WTC11 (cell line): ENCODE results near the gene KCNMA1. TPM values are rescaled to one million over a fixed set of nuclear protein-coding genes. Genes with fewer than 3 reads are reported as not detected.

Experiments used
- ATAC-seq: fragments of 200-7000 bp; cut with Tn5 transposase; 2 replicates; pipeline ENCODE4 v1.10.0; 2021; ENCODE audit warnings: mild to moderate bottlenecking, moderate library complexity
- CTCF ChIA-PET: fragments of 300-600 bp; sonication (Branson Sonifier 250); formaldehyde crosslinking; loops from one replicate; lab custom pipeline; 2021; ENCODE audit warnings: antibody characterized with exemption; lab: Charles Lee
- POLR2A ChIA-PET: fragments of 350-600 bp; sonication (Branson Sonifier 250); formaldehyde crosslinking; loops from one replicate; lab custom pipeline; 2021; ENCODE audit warnings: antibody characterized with exemption; lab: Charles Lee
- DNase-seq: peaks from one replicate; pipeline ENCODE4 v3.0.0; 2021; ENCODE audit warnings: low spot score
- H3K27ac Mint-ChIP-seq: 2 replicates; pipeline ENCODE4 v1.8.0; 2021; ENCODE audit warnings: mixed read lengths
- H3K27me3 Mint-ChIP-seq: 2 replicates; pipeline ENCODE4 v1.8.0; 2021; ENCODE audit warnings: low read depth, mild to moderate bottlenecking, moderate library complexity, mixed read lengths
- H3K36me3 Mint-ChIP-seq: 2 replicates; pipeline ENCODE4 v1.8.0; 2021; ENCODE audit warnings: mixed read lengths
- H3K4me1 Mint-ChIP-seq: 2 replicates; pipeline ENCODE4 v1.8.0; 2022; ENCODE audit warnings: mixed read lengths
- H3K4me3 Mint-ChIP-seq: 2 replicates; pipeline ENCODE4 v1.8.0; 2021; ENCODE audit warnings: mild to moderate bottlenecking, moderate library complexity, mixed read lengths
- H3K9me3 Mint-ChIP-seq: 2 replicates; pipeline ENCODE4 v1.8.0; 2021; ENCODE audit warnings: mixed read lengths
- CBFB ChIP-seq: sonication (generic); formaldehyde crosslinking; IDR thresholded peaks from 2 replicates; pipeline ENCODE4 v1.8.1; 2022; ENCODE audit warnings: mild to moderate bottlenecking, low read depth, missing genetic modification reagents
- EMX1 ChIP-seq: fragments of 250-450 bp; sonication (Bioruptor Pico); IDR thresholded peaks from 2 replicates; pipeline ENCODE4 v1.8.0; 2021; ENCODE audit warnings: mild to moderate bottlenecking
- FOXP1 ChIP-seq: sonication (generic); formaldehyde crosslinking; IDR thresholded peaks from 2 replicates; pipeline ENCODE4 v1.8.0; 2022; ENCODE audit warnings: missing genetic modification reagents, mild to moderate bottlenecking, moderate library complexity, borderline replicate concordance
- IRF2 ChIP-seq: sonication (generic); formaldehyde crosslinking; IDR thresholded peaks from 2 replicates; pipeline ENCODE4 v1.8.0; 2022; ENCODE audit warnings: low read depth, missing genetic modification reagents, borderline replicate concordance
- JAZF1 ChIP-seq: fragments of 250-450 bp; sonication (Bioruptor Pico); IDR thresholded peaks from 2 replicates; pipeline ENCODE4 v1.9.0; 2021; ENCODE audit warnings: moderate library complexity, mild to moderate bottlenecking, inconsistent platforms
- KAT7 ChIP-seq: sonication (generic); formaldehyde crosslinking; IDR thresholded peaks from 2 replicates; pipeline ENCODE4 v1.8.1; 2023; ENCODE audit warnings: missing genetic modification reagents, mild to moderate bottlenecking, borderline replicate concordance
- NFATC4 ChIP-seq: fragments of 250-450 bp; sonication (Bioruptor Pico); IDR thresholded peaks from 2 replicates; pipeline ENCODE4 v1.9.0; 2021; ENCODE audit warnings: mild to moderate bottlenecking
- RELA ChIP-seq: sonication (generic); formaldehyde crosslinking; IDR thresholded peaks from 2 replicates; pipeline ENCODE4 v1.8.1; 2022; ENCODE audit warnings: missing genetic modification reagents, mild to moderate bottlenecking, borderline replicate concordance
- ZNF416 ChIP-seq: fragments of 250-450 bp; sonication (Bioruptor Pico); IDR thresholded peaks from 2 replicates; pipeline ENCODE4 v1.9.0; 2021; ENCODE audit warnings: mild to moderate bottlenecking, inconsistent platforms
- total RNA-seq: library from RNA; stranded (reverse); gene quantifications from 3 replicates; pipeline ENCODE4 v1.2.3, GENCODE V29; 2021
- TF ChIP-seq, protein P1 (sequence below): sonication (generic); formaldehyde crosslinking; IDR thresholded peaks from 2 replicates; pipeline ENCODE4 v1.8.1; 2023; ENCODE audit warnings: mild to moderate bottlenecking, missing genetic modification reagents
- TF ChIP-seq, protein P2 (sequence below): sonication (generic); formaldehyde crosslinking; IDR thresholded peaks from 2 replicates; pipeline ENCODE4 v1.8.0; 2022; ENCODE audit warnings: mild to moderate bottlenecking, missing genetic modification reagents
- TF ChIP-seq, protein P3 (sequence below): sonication (generic); formaldehyde crosslinking; IDR thresholded peaks from 2 replicates; pipeline ENCODE4 v1.8.1; 2022; ENCODE audit warnings: low read depth, missing genetic modification reagents, borderline replicate concordance
- TF ChIP-seq, protein P4 (sequence below): fragments of 250-450 bp; sonication (Bioruptor Pico); IDR thresholded peaks from 2 replicates; pipeline ENCODE4 v1.9.0; 2021; ENCODE audit warnings: moderate library complexity, mild to moderate bottlenecking, inconsistent platforms, borderline replicate concordance
- TF ChIP-seq, protein P5 (sequence below): sonication (generic); formaldehyde crosslinking; IDR thresholded peaks from 2 replicates; pipeline ENCODE4 v1.8.0; 2022; ENCODE audit warnings: missing genetic modification reagents
- TF ChIP-seq, protein P6 (sequence below): sonication (generic); formaldehyde crosslinking; IDR thresholded peaks from 2 replicates; pipeline ENCODE4 v1.8.1; 2023; ENCODE audit warnings: mild to moderate bottlenecking, missing genetic modification reagents
- TF ChIP-seq, protein P7 (sequence below): sonication (generic); formaldehyde crosslinking; IDR thresholded peaks from 2 replicates; pipeline ENCODE4 v1.8.0; 2023; ENCODE audit warnings: missing genetic modification reagents, mild to moderate bottlenecking, borderline replicate concordance

KCNMA1 gene
- total RNA-seq, 1 experiment from 2014 or later: 7.3 TPM

DNA sequence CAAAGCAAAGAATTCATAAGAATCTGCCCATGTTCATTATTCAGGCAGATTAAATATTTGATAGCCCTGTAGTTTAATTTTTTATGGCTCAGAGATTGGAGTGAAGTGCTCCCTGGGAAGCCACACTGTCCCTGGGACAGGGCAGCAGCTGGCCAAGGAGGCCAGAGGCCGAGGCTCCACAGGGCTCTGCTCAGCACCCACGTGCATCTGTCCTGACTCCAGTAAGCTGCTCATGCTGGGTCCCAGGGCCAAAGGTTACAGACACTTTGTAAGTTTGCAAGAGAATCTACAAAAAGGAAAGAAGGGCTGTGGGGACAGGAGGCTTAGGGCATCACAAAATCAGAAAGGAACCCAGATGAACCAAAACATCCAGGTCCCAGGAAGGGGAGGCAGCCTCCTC is 155.5 kb downstream of the KCNMA1 start:
- ChIA-PET POLR2A (no interaction called here), CTCF (interaction anchor here (0.8 kb wide), 1 partner anchor 1002 kb away, joined by 3 read pairs; no protein-coding TSS in a partner anchor)
- no peak overlapping the region for H3K4me3 Mint-ChIP-seq

DNA sequence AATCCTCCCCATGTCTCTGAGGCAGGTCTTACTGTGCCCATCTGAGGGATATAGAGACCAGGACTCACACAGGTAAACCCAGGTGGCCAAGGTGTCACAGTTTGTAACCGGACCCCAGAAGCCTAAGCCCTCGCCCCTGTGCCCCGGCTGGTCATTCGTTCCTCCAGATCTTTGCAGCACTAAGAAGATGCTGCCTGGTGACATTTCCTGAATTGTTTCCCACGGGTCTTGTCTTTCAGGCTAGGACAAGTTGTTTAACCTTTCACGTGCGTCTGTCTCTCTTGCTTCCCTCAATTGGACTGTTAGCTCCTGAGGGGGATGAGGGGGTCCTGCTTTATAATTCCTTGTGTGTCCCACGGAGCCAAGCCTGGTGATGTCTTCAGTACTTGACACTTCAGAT is 158.0 kb downstream of the KCNMA1 start:
- DNase-seq (no peak), ATAC-seq (no peak)
- Mint-ChIP-seq H3K9me3 (no peaks in the 10 kb centered on the region), H3K36me3 (no peaks in the 10 kb centered on the region), H3K27me3 (no peaks in the 10 kb centered on the region), H3K4me1 (no peaks in the 10 kb centered on the region), H3K4me3 (no peak overlapping the region), H3K27ac (no peak overlapping the region)
- ChIA-PET CTCF (interaction anchor here (0.6 to 2.0 kb wide), 2 partner anchors 51 to 410 kb away, joined by 3 to 9 read pairs; no protein-coding TSS in a partner anchor), POLR2A (no interaction called here)
- TF ChIP-seq EMX1 (CRISPR knock-in tag) (no peak), JAZF1 (CRISPR knock-in tag) (no peak), RELA (no peak), ZNF416 (CRISPR knock-in tag) (no peak), FOXP1 (no peak)
- TF ChIP-seq, protein P1, sequence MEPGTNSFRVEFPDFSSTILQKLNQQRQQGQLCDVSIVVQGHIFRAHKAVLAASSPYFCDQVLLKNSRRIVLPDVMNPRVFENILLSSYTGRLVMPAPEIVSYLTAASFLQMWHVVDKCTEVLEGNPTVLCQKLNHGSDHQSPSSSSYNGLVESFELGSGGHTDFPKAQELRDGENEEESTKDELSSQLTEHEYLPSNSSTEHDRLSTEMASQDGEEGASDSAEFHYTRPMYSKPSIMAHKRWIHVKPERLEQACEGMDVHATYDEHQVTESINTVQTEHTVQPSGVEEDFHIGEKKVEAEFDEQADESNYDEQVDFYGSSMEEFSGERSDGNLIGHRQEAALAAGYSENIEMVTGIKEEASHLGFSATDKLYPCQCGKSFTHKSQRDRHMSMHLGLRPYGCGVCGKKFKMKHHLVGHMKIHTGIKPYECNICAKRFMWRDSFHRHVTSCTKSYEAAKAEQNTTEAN: no peak
- TF ChIP-seq, protein P2, sequence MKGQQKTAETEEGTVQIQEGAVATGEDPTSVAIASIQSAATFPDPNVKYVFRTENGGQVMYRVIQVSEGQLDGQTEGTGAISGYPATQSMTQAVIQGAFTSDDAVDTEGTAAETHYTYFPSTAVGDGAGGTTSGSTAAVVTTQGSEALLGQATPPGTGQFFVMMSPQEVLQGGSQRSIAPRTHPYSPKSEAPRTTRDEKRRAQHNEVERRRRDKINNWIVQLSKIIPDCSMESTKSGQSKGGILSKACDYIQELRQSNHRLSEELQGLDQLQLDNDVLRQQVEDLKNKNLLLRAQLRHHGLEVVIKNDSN (CRISPR knock-in tag): no peak
- TF ChIP-seq, protein P3, sequence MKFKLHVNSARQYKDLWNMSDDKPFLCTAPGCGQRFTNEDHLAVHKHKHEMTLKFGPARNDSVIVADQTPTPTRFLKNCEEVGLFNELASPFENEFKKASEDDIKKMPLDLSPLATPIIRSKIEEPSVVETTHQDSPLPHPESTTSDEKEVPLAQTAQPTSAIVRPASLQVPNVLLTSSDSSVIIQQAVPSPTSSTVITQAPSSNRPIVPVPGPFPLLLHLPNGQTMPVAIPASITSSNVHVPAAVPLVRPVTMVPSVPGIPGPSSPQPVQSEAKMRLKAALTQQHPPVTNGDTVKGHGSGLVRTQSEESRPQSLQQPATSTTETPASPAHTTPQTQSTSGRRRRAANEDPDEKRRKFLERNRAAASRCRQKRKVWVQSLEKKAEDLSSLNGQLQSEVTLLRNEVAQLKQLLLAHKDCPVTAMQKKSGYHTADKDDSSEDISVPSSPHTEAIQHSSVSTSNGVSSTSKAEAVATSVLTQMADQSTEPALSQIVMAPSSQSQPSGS: no peak
- TF ChIP-seq, protein P4, sequence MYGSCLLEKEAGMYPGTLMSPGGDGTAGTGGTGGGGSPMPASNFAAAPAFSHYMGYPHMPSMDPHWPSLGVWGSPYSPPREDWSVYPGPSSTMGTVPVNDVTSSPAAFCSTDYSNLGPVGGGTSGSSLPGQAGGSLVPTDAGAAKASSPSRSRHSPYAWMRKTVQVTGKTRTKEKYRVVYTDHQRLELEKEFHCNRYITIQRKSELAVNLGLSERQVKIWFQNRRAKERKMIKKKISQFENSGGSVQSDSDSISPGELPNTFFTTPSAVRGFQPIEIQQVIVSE (CRISPR knock-in tag): no peak

More for the DNA sequence above, 155.5 kb downstream of the KCNMA1 start:
- Mint-ChIP-seq H3K9me3 (no peaks in the 10 kb centered on the region), H3K27me3 (no peaks in the 10 kb centered on the region; the same call in 1 of the 2 replicates)
- TF ChIP-seq, protein P5, sequence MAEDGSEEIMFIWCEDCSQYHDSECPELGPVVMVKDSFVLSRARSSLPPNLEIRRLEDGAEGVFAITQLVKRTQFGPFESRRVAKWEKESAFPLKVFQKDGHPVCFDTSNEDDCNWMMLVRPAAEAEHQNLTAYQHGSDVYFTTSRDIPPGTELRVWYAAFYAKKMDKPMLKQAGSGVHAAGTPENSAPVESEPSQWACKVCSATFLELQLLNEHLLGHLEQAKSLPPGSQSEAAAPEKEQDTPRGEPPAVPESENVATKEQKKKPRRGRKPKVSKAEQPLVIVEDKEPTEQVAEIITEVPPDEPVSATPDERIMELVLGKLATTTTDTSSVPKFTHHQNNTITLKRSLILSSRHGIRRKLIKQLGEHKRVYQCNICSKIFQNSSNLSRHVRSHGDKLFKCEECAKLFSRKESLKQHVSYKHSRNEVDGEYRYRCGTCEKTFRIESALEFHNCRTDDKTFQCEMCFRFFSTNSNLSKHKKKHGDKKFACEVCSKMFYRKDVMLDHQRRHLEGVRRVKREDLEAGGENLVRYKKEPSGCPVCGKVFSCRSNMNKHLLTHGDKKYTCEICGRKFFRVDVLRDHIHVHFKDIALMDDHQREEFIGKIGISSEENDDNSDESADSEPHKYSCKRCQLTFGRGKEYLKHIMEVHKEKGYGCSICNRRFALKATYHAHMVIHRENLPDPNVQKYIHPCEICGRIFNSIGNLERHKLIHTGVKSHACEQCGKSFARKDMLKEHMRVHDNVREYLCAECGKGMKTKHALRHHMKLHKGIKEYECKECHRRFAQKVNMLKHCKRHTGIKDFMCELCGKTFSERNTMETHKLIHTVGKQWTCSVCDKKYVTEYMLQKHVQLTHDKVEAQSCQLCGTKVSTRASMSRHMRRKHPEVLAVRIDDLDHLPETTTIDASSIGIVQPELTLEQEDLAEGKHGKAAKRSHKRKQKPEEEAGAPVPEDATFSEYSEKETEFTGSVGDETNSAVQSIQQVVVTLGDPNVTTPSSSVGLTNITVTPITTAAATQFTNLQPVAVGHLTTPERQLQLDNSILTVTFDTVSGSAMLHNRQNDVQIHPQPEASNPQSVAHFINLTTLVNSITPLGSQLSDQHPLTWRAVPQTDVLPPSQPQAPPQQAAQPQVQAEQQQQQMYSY (CRISPR knock-in tag): no peak
- no peak for TF ChIP-seq IRF2 (CRISPR knock-in tag)
- TF ChIP-seq, protein P6, sequence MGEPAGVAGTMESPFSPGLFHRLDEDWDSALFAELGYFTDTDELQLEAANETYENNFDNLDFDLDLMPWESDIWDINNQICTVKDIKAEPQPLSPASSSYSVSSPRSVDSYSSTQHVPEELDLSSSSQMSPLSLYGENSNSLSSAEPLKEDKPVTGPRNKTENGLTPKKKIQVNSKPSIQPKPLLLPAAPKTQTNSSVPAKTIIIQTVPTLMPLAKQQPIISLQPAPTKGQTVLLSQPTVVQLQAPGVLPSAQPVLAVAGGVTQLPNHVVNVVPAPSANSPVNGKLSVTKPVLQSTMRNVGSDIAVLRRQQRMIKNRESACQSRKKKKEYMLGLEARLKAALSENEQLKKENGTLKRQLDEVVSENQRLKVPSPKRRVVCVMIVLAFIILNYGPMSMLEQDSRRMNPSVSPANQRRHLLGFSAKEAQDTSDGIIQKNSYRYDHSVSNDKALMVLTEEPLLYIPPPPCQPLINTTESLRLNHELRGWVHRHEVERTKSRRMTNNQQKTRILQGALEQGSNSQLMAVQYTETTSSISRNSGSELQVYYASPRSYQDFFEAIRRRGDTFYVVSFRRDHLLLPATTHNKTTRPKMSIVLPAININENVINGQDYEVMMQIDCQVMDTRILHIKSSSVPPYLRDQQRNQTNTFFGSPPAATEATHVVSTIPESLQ: no peak
- TF ChIP-seq, protein P7, sequence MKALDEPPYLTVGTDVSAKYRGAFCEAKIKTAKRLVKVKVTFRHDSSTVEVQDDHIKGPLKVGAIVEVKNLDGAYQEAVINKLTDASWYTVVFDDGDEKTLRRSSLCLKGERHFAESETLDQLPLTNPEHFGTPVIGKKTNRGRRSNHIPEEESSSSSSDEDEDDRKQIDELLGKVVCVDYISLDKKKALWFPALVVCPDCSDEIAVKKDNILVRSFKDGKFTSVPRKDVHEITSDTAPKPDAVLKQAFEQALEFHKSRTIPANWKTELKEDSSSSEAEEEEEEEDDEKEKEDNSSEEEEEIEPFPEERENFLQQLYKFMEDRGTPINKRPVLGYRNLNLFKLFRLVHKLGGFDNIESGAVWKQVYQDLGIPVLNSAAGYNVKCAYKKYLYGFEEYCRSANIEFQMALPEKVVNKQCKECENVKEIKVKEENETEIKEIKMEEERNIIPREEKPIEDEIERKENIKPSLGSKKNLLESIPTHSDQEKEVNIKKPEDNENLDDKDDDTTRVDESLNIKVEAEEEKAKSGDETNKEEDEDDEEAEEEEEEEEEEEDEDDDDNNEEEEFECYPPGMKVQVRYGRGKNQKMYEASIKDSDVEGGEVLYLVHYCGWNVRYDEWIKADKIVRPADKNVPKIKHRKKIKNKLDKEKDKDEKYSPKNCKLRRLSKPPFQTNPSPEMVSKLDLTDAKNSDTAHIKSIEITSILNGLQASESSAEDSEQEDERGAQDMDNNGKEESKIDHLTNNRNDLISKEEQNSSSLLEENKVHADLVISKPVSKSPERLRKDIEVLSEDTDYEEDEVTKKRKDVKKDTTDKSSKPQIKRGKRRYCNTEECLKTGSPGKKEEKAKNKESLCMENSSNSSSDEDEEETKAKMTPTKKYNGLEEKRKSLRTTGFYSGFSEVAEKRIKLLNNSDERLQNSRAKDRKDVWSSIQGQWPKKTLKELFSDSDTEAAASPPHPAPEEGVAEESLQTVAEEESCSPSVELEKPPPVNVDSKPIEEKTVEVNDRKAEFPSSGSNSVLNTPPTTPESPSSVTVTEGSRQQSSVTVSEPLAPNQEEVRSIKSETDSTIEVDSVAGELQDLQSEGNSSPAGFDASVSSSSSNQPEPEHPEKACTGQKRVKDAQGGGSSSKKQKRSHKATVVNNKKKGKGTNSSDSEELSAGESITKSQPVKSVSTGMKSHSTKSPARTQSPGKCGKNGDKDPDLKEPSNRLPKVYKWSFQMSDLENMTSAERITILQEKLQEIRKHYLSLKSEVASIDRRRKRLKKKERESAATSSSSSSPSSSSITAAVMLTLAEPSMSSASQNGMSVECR (CRISPR knock-in tag): no peak
- no peak for TF ChIP-seq CBFB (CRISPR knock-in tag)
- TF ChIP-seq NFATC4 (CRISPR knock-in tag): no peak
- no peak for TF ChIP-seq KAT7 (CRISPR knock-in tag)
- TF ChIP-seq, all 79 proteins: peak for 0
- no peak for ATAC-seq
- no peak for DNase-seq
- H3K4me1 Mint-ChIP-seq: no peaks in the 10 kb centered on the region
- no peak overlapping the region for H3K27ac Mint-ChIP-seq
- H3K36me3 Mint-ChIP-seq: no peaks in the 10 kb centered on the region
